ENCODE measurements around the gene TRIM17.

DNA sequence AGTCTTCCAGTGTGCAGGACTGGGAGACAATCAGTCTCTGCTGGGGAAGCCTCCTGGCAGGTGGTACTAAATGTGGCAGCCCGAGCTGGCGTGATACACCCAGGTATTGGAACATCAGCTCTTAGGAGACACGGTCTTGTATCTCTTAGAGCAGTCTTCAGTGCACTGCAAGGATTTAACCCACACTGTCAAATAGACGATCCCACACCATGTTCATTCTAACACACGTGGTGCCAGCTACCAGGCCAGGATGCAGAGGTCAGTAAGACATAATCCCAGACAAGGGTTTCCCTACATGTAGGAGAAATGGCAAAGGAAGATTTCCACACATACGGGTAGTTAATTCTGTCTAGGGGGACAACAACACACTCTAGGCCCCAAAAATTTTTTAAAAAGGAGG, 18.7 kb downstream of the TRIM17 start:
- TF ChIP-seq ZNF530 (CRISPR knock-in tag; IDR thresholded peaks at IDR 0.05; ENCODE audit: low read depth) = no peak
- TF ChIP-seq ZNF878 (CRISPR knock-in tag; IDR thresholded peaks at IDR 0.05) = no peak
- no peak for TF ChIP-seq TBP (CRISPR knock-in tag; IDR thresholded peaks at IDR 0.05)
- no peak for TF ChIP-seq ZBTB8A (CRISPR knock-in tag; IDR thresholded peaks at IDR 0.05; ENCODE audit: borderline replicate concordance, low read depth)
- no peak for TF ChIP-seq TAF15 (IDR thresholded peaks at IDR 0.05; ENCODE audit: low read depth, low read length, poor library complexity, severe bottlenecking)
- TF ChIP-seq, protein P1, sequence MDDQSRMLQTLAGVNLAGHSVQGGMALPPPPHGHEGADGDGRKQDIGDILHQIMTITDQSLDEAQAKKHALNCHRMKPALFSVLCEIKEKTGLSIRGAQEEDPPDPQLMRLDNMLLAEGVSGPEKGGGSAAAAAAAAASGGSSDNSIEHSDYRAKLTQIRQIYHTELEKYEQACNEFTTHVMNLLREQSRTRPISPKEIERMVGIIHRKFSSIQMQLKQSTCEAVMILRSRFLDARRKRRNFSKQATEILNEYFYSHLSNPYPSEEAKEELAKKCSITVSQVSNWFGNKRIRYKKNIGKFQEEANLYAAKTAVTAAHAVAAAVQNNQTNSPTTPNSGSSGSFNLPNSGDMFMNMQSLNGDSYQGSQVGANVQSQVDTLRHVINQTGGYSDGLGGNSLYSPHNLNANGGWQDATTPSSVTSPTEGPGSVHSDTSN (CRISPR knock-in tag; IDR thresholded peaks at IDR 0.05; ENCODE audit: borderline replicate concordance) = no peak
- TF ChIP-seq, protein P2, sequence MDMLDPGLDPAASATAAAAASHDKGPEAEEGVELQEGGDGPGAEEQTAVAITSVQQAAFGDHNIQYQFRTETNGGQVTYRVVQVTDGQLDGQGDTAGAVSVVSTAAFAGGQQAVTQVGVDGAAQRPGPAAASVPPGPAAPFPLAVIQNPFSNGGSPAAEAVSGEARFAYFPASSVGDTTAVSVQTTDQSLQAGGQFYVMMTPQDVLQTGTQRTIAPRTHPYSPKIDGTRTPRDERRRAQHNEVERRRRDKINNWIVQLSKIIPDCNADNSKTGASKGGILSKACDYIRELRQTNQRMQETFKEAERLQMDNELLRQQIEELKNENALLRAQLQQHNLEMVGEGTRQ (IDR thresholded peaks at IDR 0.05; ENCODE audit: low read depth, low read length) = no peak
- TF ChIP-seq, protein P2 (CRISPR knock-in tag; IDR thresholded peaks at IDR 0.05; ENCODE audit: borderline replicate concordance) = no peak
- TF ChIP-seq, protein P3, sequence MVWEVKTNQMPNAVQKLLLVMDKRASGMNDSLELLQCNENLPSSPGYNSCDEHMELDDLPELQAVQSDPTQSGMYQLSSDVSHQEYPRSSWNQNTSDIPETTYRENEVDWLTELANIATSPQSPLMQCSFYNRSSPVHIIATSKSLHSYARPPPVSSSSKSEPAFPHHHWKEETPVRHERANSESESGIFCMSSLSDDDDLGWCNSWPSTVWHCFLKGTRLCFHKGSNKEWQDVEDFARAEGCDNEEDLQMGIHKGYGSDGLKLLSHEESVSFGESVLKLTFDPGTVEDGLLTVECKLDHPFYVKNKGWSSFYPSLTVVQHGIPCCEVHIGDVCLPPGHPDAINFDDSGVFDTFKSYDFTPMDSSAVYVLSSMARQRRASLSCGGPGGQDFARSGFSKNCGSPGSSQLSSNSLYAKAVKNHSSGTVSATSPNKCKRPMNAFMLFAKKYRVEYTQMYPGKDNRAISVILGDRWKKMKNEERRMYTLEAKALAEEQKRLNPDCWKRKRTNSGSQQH (CRISPR knock-in tag; IDR thresholded peaks at IDR 0.05; ENCODE audit: low read depth) = no peak
- no peak for TF ChIP-seq ZNF383 (CRISPR knock-in tag; IDR thresholded peaks at IDR 0.05; ENCODE audit: borderline replicate concordance)
- TF ChIP-seq EZH2 (conservative IDR thresholded peaks at IDR 0.05; ENCODE audit: low read depth, low read length) = no peak
